Right renal cortex interstitium (tissue), 3 donors: ENCODE measurements around the gene PCNX1. TPM values are rescaled to one million over a fixed set of nuclear protein-coding genes. Genes with fewer than 3 reads are reported as not detected.
"Not testable (repeated sequence)": the region's sequence is repeated elsewhere in the genome, so short reads cannot be mapped to it uniquely, and the experiment has no call there.

Experiments
- DNase-seq, 3 donors: peaks; one replicate each; pipeline ENCODE4 v3.0.0-alpha.2; 2013; ENCODE audit warnings: low read depth in 3 of 3, low spot score in 2 of 3
- polyA plus RNA-seq, 3 donors: library from polyadenylated mRNA; unstranded; fragments of 120-200 nt; gene quantifications; one replicate each; pipeline ENCODE4 v1.2.1, GENCODE V29; 2013; ENCODE audit not compliant: insufficient read length in 3 of 3

PCNX1 gene
- polyA plus RNA-seq, 3 donors, result 45.8 to 49.2 (median 49.2) TPM

DNA sequence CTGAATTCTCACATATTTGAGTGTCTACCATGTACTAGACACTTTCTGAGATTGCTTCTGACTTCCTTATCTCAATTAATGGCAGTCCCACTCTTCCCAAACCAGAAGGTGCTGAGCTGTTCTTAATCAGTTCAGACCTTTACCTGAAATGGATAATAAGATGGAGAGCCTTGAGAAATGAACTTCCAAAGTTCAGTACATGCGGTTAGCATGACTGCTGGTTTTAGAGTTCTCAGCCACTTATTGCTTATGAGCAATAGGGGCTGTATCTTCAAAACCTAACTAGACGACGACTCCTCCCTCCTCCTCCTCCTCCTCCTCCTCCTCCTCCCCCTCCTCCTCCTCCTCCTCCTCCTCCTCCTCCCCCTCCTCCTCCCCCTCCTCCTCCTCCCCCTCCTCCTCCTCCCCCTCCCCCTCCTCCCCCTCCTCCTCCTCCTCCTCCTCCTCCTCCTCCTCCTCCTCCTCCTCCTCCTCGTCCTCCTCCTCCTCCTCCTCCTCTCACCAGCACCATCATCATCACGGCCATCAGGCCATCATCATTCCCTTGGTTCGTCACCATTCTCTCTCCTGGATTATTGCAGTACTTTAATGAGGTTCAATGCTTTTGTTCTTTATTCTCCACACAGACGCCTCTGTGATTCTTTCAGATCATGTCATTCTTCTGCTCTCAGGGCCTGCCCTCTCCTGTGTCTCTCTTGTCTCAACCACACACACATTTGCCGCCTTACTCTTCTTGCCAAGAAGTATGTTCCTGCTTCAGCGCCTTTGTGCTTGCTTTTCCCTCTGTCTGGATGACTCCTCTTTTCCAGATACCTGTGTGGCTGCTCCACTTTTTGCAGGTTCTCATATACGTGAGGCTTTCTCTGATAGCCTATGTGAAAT is 2.7 kb downstream of the PCNX1 start:
- DNase-seq, result no peak

GRCh38 chr14:70915415-70915814 is 8.2 kb downstream of the PCNX1 start:
- DNase-seq, result no peak

- no peak for DNase-seq
These were observed 9.0 kb downstream of the PCNX1 start for GRCh38 chr14:70916300-70916699.

- no peak for DNase-seq
These were observed 9.5 kb downstream of the PCNX1 start for GRCh38 chr14:70916799-70917198.

DNA sequence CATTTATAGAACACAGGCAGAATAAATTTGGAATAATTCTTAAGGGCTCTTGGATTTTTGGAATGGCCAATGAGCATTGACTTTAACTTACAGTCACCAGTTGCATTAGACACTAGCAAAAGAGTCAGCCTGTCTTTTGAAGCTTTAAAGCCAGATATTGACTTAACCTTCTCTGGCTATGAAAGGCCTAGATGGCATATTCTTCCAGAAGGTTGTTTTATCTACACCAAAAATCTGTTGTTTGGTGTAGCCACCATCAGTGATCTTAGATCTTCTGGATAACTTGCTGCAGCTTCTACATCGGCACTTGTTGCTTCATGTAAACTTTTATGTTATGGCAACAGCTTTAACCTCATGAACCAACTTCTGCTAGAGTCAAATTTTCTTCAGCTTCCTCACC is 10.4 kb downstream of the PCNX1 start:
- no peak for DNase-seq

- DNase-seq, result no peak
These were observed 12.5 kb downstream of the PCNX1 start for GRCh38 chr14:70919774-70920173.

- DNase-seq, result no peak
These were observed 13.3 kb downstream of the PCNX1 start for GRCh38 chr14:70920608-70921007.

- DNase-seq, result no peak
These were observed 14.4 kb downstream of the PCNX1 start for GRCh38 chr14:70921669-70922068.

DNA sequence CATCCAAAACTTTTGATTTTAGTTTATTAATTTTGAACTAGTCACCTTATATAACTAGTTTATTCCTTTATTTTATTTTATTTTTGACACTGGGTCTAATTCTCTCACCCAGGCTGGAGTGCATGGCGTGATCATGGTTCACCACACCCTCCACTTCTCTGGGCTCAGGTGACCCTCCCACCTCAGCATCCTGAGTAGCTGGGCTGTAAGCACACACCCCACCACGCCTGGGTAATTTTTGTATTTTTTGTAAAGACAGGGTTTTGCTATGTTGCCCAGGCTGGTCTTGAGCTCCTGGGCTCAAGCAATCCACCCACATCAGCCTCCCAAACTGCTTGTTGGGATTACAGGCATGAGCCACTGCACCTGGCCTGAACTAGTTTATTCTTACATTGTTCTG is 17.3 kb downstream of the PCNX1 start:
- DNase-seq, result no peak

DNA sequence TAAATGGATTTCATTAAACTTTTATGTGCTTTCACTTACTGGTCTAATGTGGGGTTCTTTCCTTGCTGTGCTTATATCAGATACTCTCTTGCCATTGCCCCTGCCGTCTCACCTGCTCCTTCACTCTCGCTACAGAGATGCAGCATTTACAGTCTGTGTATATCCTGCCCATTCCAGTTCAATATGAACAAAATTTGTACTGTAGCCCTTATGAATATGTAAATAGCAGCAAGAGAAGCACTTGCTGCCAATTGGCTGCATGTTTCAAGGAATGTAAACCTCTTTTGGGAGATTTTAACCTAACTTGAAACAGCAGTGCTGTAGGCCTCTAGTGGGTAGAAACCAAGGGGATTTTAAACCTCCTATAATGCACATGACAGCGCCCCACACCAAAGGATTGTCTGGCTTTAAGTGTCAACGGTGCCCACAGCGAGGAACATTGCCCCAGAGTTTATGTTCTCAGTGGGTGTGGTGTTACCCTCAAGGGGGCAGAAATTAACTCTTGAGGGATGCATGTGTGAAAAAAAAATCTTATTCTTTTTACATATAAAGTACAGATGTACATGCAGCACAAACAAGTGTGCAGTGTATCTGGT is 19.1 kb downstream of the PCNX1 start:
- no peak for DNase-seq

- DNase-seq, result no peak
These were observed 23.7 kb downstream of the PCNX1 start for GRCh38 chr14:70931008-70931407.

DNA sequence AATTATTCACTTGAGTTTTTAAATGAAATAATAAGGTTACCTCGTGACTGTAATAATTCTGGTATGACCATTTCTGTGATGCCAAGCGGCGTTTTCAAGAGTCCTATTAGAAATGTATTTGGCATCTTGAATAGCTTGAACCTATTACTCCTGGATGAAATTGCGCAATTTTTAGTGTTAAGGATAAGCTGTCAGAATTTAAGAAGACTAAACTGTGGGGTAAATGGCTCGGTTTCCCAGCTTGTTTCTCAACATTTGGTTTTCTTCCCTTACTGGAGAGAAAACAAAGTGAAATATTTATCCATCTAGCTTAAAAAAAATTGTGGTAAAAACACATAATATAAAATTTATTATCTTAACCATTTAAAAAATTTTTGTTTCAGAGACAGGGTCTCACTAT is 26.8 kb downstream of the PCNX1 start:
- no peak for DNase-seq

DNA sequence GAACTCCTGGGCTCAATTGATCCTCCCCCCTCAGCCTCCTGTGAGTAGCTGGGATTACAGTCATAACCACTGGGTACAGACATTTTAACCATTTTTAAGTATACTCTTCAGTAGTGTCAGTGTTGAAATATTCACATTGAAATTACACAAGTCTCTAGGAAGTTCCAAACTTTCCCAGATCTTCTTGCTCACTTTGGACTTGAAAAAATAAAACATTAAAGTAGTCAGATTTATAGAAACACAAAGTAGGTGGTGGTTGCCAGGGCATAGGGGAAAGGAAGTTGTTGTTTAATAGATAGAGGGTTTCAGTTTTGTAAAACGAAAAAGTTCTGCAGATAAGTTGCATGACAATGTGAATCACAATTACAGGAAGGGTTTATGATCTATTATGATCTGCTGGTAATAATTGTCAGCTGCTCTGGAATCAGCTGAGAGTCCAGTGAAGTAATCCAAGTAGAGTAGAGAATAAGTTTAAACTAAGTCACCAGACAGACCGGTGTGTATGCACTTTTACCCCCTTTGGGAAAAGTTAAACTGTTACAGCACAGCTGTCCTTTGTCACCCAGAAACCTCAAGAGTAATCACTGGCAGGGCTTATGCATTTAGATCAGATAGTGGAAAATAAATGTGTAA is 27.4 kb downstream of the PCNX1 start:
- DNase-seq, result no peak

GRCh38 chr14:70935135-70935534 is 27.9 kb downstream of the PCNX1 start:
- DNase-seq, result no peak

- DNase-seq, result not testable (repeated sequence)
These were observed 32.4 kb downstream of the PCNX1 start for GRCh38 chr14:70939693-70940092.

DNA sequence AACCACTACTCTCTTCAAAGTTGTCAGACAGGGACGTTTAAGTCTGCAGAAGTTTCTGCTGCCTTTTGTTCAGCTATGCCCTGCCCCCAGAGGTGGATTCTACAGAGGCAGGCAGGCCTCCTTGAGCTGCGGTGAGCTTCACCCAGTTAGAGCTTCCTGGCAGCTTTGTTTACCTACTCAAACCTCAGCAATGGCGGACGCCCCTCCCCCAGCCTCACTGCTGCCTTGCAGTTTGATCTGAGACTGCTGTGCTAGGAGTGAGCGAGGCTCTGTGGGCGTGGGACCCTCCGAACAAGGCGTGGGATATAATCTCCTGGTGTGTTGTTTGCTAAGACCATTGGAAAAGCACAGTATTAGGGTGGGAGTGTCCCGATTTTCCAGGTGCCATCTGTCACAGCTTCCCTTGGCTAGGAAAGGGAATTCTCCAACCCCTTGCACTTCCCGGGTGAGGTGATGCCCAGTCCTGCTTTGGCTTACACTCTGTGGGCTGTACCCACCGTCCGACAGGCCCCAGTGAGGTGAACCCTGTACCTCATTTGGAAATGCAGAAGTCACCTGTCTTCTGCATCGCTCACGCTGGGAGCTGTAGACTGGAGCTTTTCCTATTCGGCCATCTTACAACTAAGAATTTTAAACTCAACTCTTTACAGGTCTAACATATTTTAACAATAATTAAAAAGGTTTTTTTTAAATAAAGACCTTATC is 34.5 kb downstream of the PCNX1 start:
- DNase-seq, result not testable (repeated sequence)

- DNase-seq, result no peak
These were observed 35.1 kb downstream of the PCNX1 start for GRCh38 chr14:70942342-70942706.

DNA sequence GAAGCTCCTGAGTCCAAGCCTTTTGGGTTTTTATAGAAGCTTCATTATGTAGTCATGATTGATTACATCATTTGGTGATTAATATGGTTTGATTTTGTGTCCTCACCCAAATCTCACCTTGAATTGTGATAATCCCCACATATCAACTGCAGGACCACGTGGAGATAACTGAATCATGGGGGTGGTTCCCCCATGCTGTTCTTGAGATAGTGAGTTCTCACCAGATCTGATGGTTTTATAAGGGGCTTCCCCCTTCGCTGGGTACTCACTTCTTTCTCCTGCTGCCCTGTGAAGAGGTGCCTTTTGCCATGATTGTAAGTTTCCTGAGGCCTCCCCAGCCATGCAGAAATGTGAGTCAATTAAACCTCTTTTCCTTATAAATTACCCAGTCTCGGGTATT is 35.5 kb downstream of the PCNX1 start:
- not testable (repeated sequence) for DNase-seq

DNA sequence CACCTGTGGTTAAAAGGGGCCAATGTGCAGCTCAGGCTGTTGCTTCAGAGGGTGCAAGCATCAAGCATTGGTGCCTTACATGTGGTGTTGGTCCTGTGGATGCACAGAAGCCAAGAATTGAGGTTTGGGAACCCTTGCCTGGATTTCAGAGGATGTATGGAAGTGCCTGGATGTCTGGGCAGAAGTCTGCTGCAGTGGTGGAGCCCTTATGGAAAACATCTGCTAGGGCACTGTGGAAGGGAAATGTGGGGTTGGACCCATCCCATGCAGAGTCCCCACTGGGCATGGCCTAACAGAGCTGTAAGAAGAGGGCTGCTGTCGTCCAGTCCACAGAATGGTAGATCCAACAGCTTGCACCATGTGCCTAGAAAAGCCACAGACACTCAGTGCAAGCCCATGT is 36.6 kb downstream of the PCNX1 start:
- DNase-seq, result no peak

- DNase-seq, result no peak
These were observed 40.5 kb downstream of the PCNX1 start for GRCh38 chr14:70947739-70948138.

DNA sequence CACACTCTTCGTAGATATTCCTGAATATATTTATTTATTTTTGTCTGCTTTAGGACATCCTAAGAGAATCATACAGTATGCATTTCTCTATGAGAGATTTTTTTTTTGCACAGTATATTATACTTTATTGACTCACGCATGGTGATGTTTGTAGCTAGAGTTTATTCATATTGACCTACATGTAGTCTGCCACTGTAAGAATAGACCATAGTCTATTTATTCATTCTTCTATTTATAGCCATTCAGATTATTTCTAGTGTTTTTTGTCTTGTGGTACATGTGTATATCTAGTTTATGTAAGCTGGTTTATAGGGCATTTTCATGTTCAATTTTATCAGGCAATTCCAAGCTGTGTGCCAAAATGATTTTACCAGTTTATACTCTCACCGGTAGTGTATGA is 45.2 kb downstream of the PCNX1 start:
- DNase-seq, result no peak
